ENCODE data around the gene ZNF697. TPM values are rescaled to one million over a fixed set of nuclear protein-coding genes. Genes with fewer than 3 reads are reported as not detected.

The ZNF697 gene
- total RNA-seq, 2 donors from 2014 or later: 12.0 to 14.8 TPM

- H3K36me3 ChIP-seq (ENCODE audit: control insufficient read depth, insufficient read depth, low read length): no peaks in the 10 kb centered on the region
- TF ChIP-seq CTCF (conservative IDR thresholded peaks at IDR 0.05): no peak
- DNase-seq: peak; percentile 57
- H3K4me1 ChIP-seq (ENCODE audit: control insufficient read depth, insufficient read depth, low read length): peaks cover 4% of the 10 kb centered on the region
- Mint-ChIP-seq H3K36me3 (ENCODE audit: low read depth) (no peaks in the 10 kb centered on the region), H3K9me3 (no peaks in the 10 kb centered on the region), H3K27ac (no peak overlapping the region), H3K27me3 (ENCODE audit: insufficient read depth) (no peaks in the 10 kb centered on the region), H3K4me3 (no peak overlapping the region), H3K4me1 (peaks cover 19% of the 10 kb centered on the region)
- no peaks in the 10 kb centered on the region for H3K9me3 ChIP-seq (ENCODE audit: control insufficient read depth, low read length)
- no peaks in the 10 kb centered on the region for H3K27me3 ChIP-seq (ENCODE audit: control insufficient read depth, insufficient read depth, low read length, poor library complexity, severe bottlenecking)
- H3K9ac ChIP-seq (ENCODE audit: extremely low read depth, low read length, poor library complexity, severe bottlenecking): no peak overlapping the region
- H3K4me3 ChIP-seq (ENCODE audit: low read length): no peak overlapping the region
- H3K27ac ChIP-seq (ENCODE audit: low read depth, low read length): no peak overlapping the region
- WGBS, 2 experiments (ENCODE audit: insufficient coverage in 1 of 2, insufficient read length in 1 of 2): 100% methylated on average over 1 of the region's 1 CpG; no CpG with 5 or more reads in 1 of the 2 experiments
These were observed 31.2 kb upstream of the ZNF697 start for GRCh38 chr1:119679223-119679622.

GRCh38 chr1:119676571-119677206, 28.6 kb upstream of the ZNF697 start:
- no peaks in the 10 kb centered on the region for H3K36me3 ChIP-seq (ENCODE audit: control insufficient read depth, insufficient read depth, low read length)
- no peaks in the 10 kb centered on the region for H3K27me3 Mint-ChIP-seq (ENCODE audit: insufficient read depth)
- H3K9ac ChIP-seq (ENCODE audit: extremely low read depth, low read length, poor library complexity, severe bottlenecking): no peak overlapping the region
- TF ChIP-seq CTCF (conservative IDR thresholded peaks at IDR 0.05): peak; percentile 48
- no peaks in the 10 kb centered on the region for H3K9me3 ChIP-seq (ENCODE audit: control insufficient read depth, low read length)
- H3K27ac ChIP-seq (ENCODE audit: low read depth, low read length): no peak overlapping the region
- peaks cover 31% of the 10 kb centered on the region for H3K4me1 Mint-ChIP-seq
- H3K27ac Mint-ChIP-seq: no peak overlapping the region
- WGBS, 2 experiments (ENCODE audit: insufficient coverage in 1 of 2, insufficient read length in 1 of 2): 83 to 93% methylated on average over 7 to 8 of the region's 8 CpGs
- no peaks in the 10 kb centered on the region for H3K9me3 Mint-ChIP-seq
- H3K36me3 Mint-ChIP-seq (ENCODE audit: low read depth): no peaks in the 10 kb centered on the region
- H3K27me3 ChIP-seq (ENCODE audit: control insufficient read depth, insufficient read depth, low read length, poor library complexity, severe bottlenecking): no peaks in the 10 kb centered on the region
- peaks cover 10% of the 10 kb centered on the region for H3K4me1 ChIP-seq (ENCODE audit: control insufficient read depth, insufficient read depth, low read length)
- H3K4me3 ChIP-seq (ENCODE audit: low read length): no peak overlapping the region
- no peak overlapping the region for H3K4me3 Mint-ChIP-seq
- DNase-seq: no peak

- no peaks in the 10 kb centered on the region for H3K27me3 ChIP-seq (ENCODE audit: control insufficient read depth, insufficient read depth, low read length, poor library complexity, severe bottlenecking)
- no peak overlapping the region for H3K9ac ChIP-seq (ENCODE audit: extremely low read depth, low read length, poor library complexity, severe bottlenecking)
- 47 to 58% methylated on average over 9 to 16 of the region's 16 CpGs for WGBS, 2 experiments (ENCODE audit: insufficient coverage in 1 of 2, insufficient read length in 1 of 2)
- DNase-seq: peak; percentile 92
- H3K36me3 ChIP-seq (ENCODE audit: control insufficient read depth, insufficient read depth, low read length): no peaks in the 10 kb centered on the region
- no peak overlapping the region for H3K27ac ChIP-seq (ENCODE audit: low read depth, low read length)
- Mint-ChIP-seq H3K9me3 (no peaks in the 10 kb centered on the region), H3K27ac (peak overlapping the region; percentile 83), H3K27me3 (ENCODE audit: insufficient read depth) (no peaks in the 10 kb centered on the region), H3K4me1 (peaks cover 31% of the 10 kb centered on the region), H3K4me3 (peak overlapping the region; percentile 52), H3K36me3 (ENCODE audit: low read depth) (no peaks in the 10 kb centered on the region)
- peaks cover 10% of the 10 kb centered on the region for H3K4me1 ChIP-seq (ENCODE audit: control insufficient read depth, insufficient read depth, low read length)
- no peaks in the 10 kb centered on the region for H3K9me3 ChIP-seq (ENCODE audit: control insufficient read depth, low read length)
- H3K4me3 ChIP-seq (ENCODE audit: low read length): peak overlapping the region; percentile 30
- peak; percentile 95 for TF ChIP-seq CTCF (conservative IDR thresholded peaks at IDR 0.05)
These were observed 27.6 kb upstream of the ZNF697 start for GRCh38 chr1:119675349-119676345.

Data from endodermal cell (in vitro differentiated cells).